WTC11 (cell line): ENCODE measurements around the gene RNF150. TPM values are rescaled to one million over a fixed set of nuclear protein-coding genes. Genes with fewer than 3 reads are reported as not detected.

Experiments used
- ATAC-seq: fragments of 200-7000 bp; cut with Tn5 transposase; 2 replicates; pipeline ENCODE4 v1.10.0; 2021; ENCODE audit warnings: mild to moderate bottlenecking, moderate library complexity
- CTCF ChIA-PET: fragments of 300-600 bp; sonication (Branson Sonifier 250); formaldehyde crosslinking; loops from one replicate; lab custom pipeline; 2021; ENCODE audit warnings: antibody characterized with exemption; lab: Charles Lee
- POLR2A ChIA-PET: fragments of 350-600 bp; sonication (Branson Sonifier 250); formaldehyde crosslinking; loops from one replicate; lab custom pipeline; 2021; ENCODE audit warnings: antibody characterized with exemption; lab: Charles Lee
- DNase-seq: peaks from one replicate; pipeline ENCODE4 v3.0.0; 2021; ENCODE audit warnings: low spot score
- H3K27ac Mint-ChIP-seq: 2 replicates; pipeline ENCODE4 v1.8.0; 2021; ENCODE audit warnings: mixed read lengths
- H3K27me3 Mint-ChIP-seq: 2 replicates; pipeline ENCODE4 v1.8.0; 2021; ENCODE audit warnings: low read depth, mild to moderate bottlenecking, moderate library complexity, mixed read lengths
- H3K36me3 Mint-ChIP-seq: 2 replicates; pipeline ENCODE4 v1.8.0; 2021; ENCODE audit warnings: mixed read lengths
- H3K4me1 Mint-ChIP-seq: 2 replicates; pipeline ENCODE4 v1.8.0; 2022; ENCODE audit warnings: mixed read lengths
- H3K4me3 Mint-ChIP-seq: 2 replicates; pipeline ENCODE4 v1.8.0; 2021; ENCODE audit warnings: mild to moderate bottlenecking, moderate library complexity, mixed read lengths
- H3K9me3 Mint-ChIP-seq: 2 replicates; pipeline ENCODE4 v1.8.0; 2021; ENCODE audit warnings: mixed read lengths
- ATF1 ChIP-seq: sonication (generic); formaldehyde crosslinking; IDR thresholded peaks from 2 replicates; pipeline ENCODE4 v1.8.1; 2023; ENCODE audit warnings: mild to moderate bottlenecking, moderate library complexity, missing genetic modification reagents
- EMX1 ChIP-seq: fragments of 250-450 bp; sonication (Bioruptor Pico); IDR thresholded peaks from 2 replicates; pipeline ENCODE4 v1.8.0; 2021; ENCODE audit warnings: mild to moderate bottlenecking
- FOXP1 ChIP-seq: sonication (generic); formaldehyde crosslinking; IDR thresholded peaks from 2 replicates; pipeline ENCODE4 v1.8.0; 2022; ENCODE audit warnings: missing genetic modification reagents, mild to moderate bottlenecking, moderate library complexity, borderline replicate concordance
- HMGA2 ChIP-seq: fragments of 250-450 bp; sonication (Bioruptor Pico); IDR thresholded peaks from 2 replicates; pipeline ENCODE4 v1.4.0; 2021; ENCODE audit warnings: mild to moderate bottlenecking, moderate library complexity
- IRF2 ChIP-seq: sonication (generic); formaldehyde crosslinking; IDR thresholded peaks from 2 replicates; pipeline ENCODE4 v1.8.0; 2022; ENCODE audit warnings: low read depth, missing genetic modification reagents, borderline replicate concordance
- KAT7 ChIP-seq: sonication (generic); formaldehyde crosslinking; IDR thresholded peaks from 2 replicates; pipeline ENCODE4 v1.8.1; 2023; ENCODE audit warnings: missing genetic modification reagents, mild to moderate bottlenecking, borderline replicate concordance
- NFATC4 ChIP-seq: fragments of 250-450 bp; sonication (Bioruptor Pico); IDR thresholded peaks from 2 replicates; pipeline ENCODE4 v1.9.0; 2021; ENCODE audit warnings: mild to moderate bottlenecking
- NFE2L1 ChIP-seq: sonication (generic); formaldehyde crosslinking; IDR thresholded peaks from 2 replicates; pipeline ENCODE4 v1.8.1; 2023; ENCODE audit warnings: missing genetic modification reagents
- NR2C2 ChIP-seq: sonication (generic); formaldehyde crosslinking; IDR thresholded peaks from 2 replicates; pipeline ENCODE4 v1.8.0; 2022; ENCODE audit warnings: mild to moderate bottlenecking, missing genetic modification reagents
- NR3C1 ChIP-seq: sonication (generic); formaldehyde crosslinking; conservative IDR thresholded peaks from 2 replicates; pipeline ENCODE4 v1.8.1; 2023; ENCODE audit warnings: low read depth, mild to moderate bottlenecking, missing genetic modification reagents
- SOX15 ChIP-seq: fragments of 250-450 bp; sonication (Bioruptor Pico); IDR thresholded peaks from 2 replicates; pipeline ENCODE4 v1.9.0; 2021; ENCODE audit warnings: mild to moderate bottlenecking
- SP1 ChIP-seq: sonication (generic); formaldehyde crosslinking; conservative IDR thresholded peaks from 2 replicates; pipeline ENCODE4 v1.8.1; 2022; ENCODE audit warnings: missing genetic modification reagents
- TCF7 ChIP-seq: sonication (generic); formaldehyde crosslinking; IDR thresholded peaks from 2 replicates; pipeline ENCODE4 v1.8.0; 2022; ENCODE audit warnings: mild to moderate bottlenecking, low read depth, missing genetic modification reagents, moderate library complexity
- ZNF121 ChIP-seq: sonication (generic); formaldehyde crosslinking; IDR thresholded peaks from 2 replicates; pipeline ENCODE4 v1.8.0; 2023; ENCODE audit warnings: missing genetic modification reagents
- ZNF138 ChIP-seq: sonication (generic); formaldehyde crosslinking; conservative IDR thresholded peaks from 2 replicates; pipeline ENCODE4 v1.8.1; 2022; ENCODE audit warnings: mild to moderate bottlenecking, moderate library complexity, missing genetic modification reagents
- ZNF263 ChIP-seq: sonication (generic); formaldehyde crosslinking; IDR thresholded peaks from 2 replicates; pipeline ENCODE4 v1.8.1; 2022; ENCODE audit warnings: low read depth, mild to moderate bottlenecking, moderate library complexity, missing genetic modification reagents
- ZNF416 ChIP-seq: fragments of 250-450 bp; sonication (Bioruptor Pico); IDR thresholded peaks from 2 replicates; pipeline ENCODE4 v1.9.0; 2021; ENCODE audit warnings: mild to moderate bottlenecking, inconsistent platforms
- total RNA-seq: library from RNA; stranded (reverse); gene quantifications from 3 replicates; pipeline ENCODE4 v1.2.3, GENCODE V29; 2021
- TF ChIP-seq, protein P1 (sequence below): sonication (generic); formaldehyde crosslinking; IDR thresholded peaks from 2 replicates; pipeline ENCODE4 v1.8.1; 2023; ENCODE audit warnings: mild to moderate bottlenecking, missing genetic modification reagents, moderate library complexity
- TF ChIP-seq, protein P2 (sequence below): sonication (generic); formaldehyde crosslinking; conservative IDR thresholded peaks from 2 replicates; pipeline ENCODE4 v1.8.1; 2022; ENCODE audit warnings: mild to moderate bottlenecking, missing genetic modification reagents
- TF ChIP-seq, protein P3 (sequence below): sonication (generic); formaldehyde crosslinking; IDR thresholded peaks from 2 replicates; pipeline ENCODE4 v1.8.0; 2023; ENCODE audit warnings: missing genetic modification reagents
- TF ChIP-seq, protein P4 (sequence below): sonication (generic); formaldehyde crosslinking; IDR thresholded peaks from 2 replicates; pipeline ENCODE4 v1.8.1; 2023; ENCODE audit warnings: mild to moderate bottlenecking, missing genetic modification reagents, moderate library complexity
- TF ChIP-seq, protein P5 (sequence below): sonication (generic); formaldehyde crosslinking; IDR thresholded peaks from 2 replicates; pipeline ENCODE4 v1.8.0; 2022; ENCODE audit warnings: mild to moderate bottlenecking, missing genetic modification reagents
- TF ChIP-seq, protein P6 (sequence below): sonication (generic); formaldehyde crosslinking; IDR thresholded peaks from 2 replicates; pipeline ENCODE4 v1.8.0; 2023; ENCODE audit warnings: mild to moderate bottlenecking, missing genetic modification reagents
- TF ChIP-seq, protein P7 (sequence below): sonication (generic); formaldehyde crosslinking; IDR thresholded peaks from 2 replicates; pipeline ENCODE4 v1.8.0; 2022; ENCODE audit warnings: mild to moderate bottlenecking, missing genetic modification reagents

The RNF150 gene
- total RNA-seq, 1 experiment from 2014 or later, result 5.9 TPM

DNA sequence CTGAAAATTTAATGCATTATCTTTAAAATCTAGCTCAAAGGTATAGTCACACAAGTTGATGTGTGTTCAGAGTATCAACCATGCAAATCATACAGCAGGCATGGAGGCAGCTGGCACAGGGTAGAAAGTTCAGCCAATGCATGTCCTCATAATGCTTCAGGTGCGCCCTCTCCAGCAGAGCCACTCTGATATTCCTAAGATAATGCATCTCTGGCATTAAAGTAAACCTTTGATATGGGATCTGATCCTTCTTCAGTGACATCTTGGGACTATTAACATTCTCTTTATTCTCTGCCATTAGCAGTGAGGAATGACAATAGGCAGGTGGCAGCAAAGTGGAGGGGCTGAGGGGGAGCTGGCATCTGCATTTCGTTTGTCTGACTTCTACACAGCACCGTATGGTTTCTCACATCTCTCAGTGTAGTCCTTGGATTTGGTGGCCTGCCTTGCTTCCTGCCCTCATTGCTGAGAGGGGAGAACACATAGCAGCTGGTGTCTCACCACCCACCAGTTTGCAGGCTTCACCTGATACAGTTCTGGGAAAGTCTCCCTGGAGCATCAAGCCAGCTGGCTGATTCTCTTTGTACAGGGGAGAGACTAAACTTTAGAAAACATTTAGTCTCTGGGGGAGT, 208.4 kb downstream of the RNF150 start:
- POLR2A ChIA-PET, result no interaction called here
- Mint-ChIP-seq H3K4me3 (no peak overlapping the region), H3K4me1 (peaks cover 19% of the 10 kb centered on the region)

DNA sequence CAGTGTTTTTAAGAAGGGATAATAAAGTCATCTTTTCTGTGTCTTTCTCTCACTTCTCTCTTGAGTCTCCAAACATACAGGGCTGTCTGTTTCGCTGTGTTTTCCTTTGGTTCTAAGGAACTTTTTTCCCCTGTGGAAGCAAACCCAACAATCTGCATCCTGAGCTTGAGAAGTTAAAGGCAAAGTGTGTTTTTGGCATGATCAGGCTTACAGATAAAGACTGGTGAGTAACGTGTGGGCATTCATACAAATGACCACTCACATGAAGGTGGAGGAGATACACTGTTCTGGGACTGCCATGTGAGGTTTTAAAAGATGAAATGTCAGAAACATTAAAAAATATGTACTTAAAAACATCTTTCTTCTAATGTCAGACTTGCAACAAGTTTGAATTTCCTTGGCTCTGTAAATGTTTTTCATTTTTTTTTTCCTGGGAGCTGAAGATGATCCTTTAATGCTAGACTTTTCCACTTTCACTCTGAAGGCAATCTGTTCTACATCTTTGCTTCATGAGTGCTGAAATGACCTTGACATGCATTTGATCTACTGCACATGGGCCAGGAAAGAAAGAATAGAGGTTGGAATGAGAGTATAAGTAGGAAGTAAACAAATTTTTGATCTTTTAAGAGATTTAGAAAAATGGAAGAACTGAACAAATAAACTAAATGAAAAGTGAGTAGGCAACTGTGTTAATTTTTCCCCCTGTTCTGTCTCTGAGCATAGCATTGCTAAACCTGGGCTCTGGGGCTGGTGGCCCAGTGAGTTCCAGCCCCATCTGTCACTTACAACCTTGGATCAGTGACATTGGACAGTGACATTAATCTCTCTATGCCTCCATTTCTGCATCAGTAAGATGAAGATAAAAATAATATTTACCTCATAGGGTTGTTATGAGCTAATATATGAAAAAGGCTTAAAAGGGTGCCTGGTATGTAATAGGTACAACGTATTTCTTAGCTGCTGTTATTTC, 226.0 kb downstream of the RNF150 start:
- ChIA-PET CTCF (no interaction called here), POLR2A (no interaction called here)
- Mint-ChIP-seq H3K4me1 (peaks cover 8% of the 10 kb centered on the region), H3K4me3 (no peak overlapping the region), H3K9me3 (peaks cover under 1% of the 10 kb centered on the region; the same call in 1 of the 2 replicates), H3K27me3 (no peaks in the 10 kb centered on the region), H3K36me3 (no peaks in the 10 kb centered on the region), H3K27ac (no peak overlapping the region)
- ATAC-seq (no peak), DNase-seq (no peak)
- TF ChIP-seq KAT7 (CRISPR knock-in tag) (no peak), ZNF263 (CRISPR knock-in tag) (no peak), NFE2L1 (no peak), TCF7 (CRISPR knock-in tag) (no peak), ZNF121 (CRISPR knock-in tag) (no peak), ATF1 (CRISPR knock-in tag) (no peak), NFATC4 (no peak)

More for the DNA sequence above, 208.4 kb downstream of the RNF150 start:
- Mint-ChIP-seq H3K27me3 (no peaks in the 10 kb centered on the region; the same call in 1 of the 2 replicates), H3K27ac (no peak overlapping the region), H3K9me3 (no peaks in the 10 kb centered on the region), H3K36me3 (no peaks in the 10 kb centered on the region)
- ATAC-seq (peak; percentile 88), DNase-seq (no peak)
- CTCF ChIA-PET, result interaction anchor here (1.2 kb wide), 2 partner anchors 208 to 224 kb away, joined by 3 to 5 read pairs; partner anchors contain the start of gene RNF150
- no peak for TF ChIP-seq EMX1 (CRISPR knock-in tag)
- TF ChIP-seq NR3C1 (CRISPR knock-in tag), result no peak
- TF ChIP-seq IRF2 (CRISPR knock-in tag), result no peak
- no peak for TF ChIP-seq HMGA2
- TF ChIP-seq, protein P1, sequence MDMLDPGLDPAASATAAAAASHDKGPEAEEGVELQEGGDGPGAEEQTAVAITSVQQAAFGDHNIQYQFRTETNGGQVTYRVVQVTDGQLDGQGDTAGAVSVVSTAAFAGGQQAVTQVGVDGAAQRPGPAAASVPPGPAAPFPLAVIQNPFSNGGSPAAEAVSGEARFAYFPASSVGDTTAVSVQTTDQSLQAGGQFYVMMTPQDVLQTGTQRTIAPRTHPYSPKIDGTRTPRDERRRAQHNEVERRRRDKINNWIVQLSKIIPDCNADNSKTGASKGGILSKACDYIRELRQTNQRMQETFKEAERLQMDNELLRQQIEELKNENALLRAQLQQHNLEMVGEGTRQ (CRISPR knock-in tag), result no peak
- no peak for TF ChIP-seq ZNF138 (CRISPR knock-in tag)
- TF ChIP-seq, protein P2, sequence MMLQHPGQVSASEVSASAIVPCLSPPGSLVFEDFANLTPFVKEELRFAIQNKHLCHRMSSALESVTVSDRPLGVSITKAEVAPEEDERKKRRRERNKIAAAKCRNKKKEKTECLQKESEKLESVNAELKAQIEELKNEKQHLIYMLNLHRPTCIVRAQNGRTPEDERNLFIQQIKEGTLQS (CRISPR knock-in tag), result no peak
- no peak for TF ChIP-seq SOX15 (CRISPR knock-in tag)
- TF ChIP-seq, protein P3, sequence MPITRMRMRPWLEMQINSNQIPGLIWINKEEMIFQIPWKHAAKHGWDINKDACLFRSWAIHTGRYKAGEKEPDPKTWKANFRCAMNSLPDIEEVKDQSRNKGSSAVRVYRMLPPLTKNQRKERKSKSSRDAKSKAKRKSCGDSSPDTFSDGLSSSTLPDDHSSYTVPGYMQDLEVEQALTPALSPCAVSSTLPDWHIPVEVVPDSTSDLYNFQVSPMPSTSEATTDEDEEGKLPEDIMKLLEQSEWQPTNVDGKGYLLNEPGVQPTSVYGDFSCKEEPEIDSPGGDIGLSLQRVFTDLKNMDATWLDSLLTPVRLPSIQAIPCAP (CRISPR knock-in tag), result no peak
- TF ChIP-seq, protein P4, sequence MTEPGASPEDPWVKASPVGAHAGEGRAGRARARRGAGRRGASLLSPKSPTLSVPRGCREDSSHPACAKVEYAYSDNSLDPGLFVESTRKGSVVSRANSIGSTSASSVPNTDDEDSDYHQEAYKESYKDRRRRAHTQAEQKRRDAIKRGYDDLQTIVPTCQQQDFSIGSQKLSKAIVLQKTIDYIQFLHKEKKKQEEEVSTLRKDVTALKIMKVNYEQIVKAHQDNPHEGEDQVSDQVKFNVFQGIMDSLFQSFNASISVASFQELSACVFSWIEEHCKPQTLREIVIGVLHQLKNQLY (CRISPR knock-in tag), result no peak
- no peak for TF ChIP-seq NR2C2 (CRISPR knock-in tag)
- TF ChIP-seq, protein P5, sequence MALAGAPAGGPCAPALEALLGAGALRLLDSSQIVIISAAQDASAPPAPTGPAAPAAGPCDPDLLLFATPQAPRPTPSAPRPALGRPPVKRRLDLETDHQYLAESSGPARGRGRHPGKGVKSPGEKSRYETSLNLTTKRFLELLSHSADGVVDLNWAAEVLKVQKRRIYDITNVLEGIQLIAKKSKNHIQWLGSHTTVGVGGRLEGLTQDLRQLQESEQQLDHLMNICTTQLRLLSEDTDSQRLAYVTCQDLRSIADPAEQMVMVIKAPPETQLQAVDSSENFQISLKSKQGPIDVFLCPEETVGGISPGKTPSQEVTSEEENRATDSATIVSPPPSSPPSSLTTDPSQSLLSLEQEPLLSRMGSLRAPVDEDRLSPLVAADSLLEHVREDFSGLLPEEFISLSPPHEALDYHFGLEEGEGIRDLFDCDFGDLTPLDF (CRISPR knock-in tag), result no peak
- no peak for TF ChIP-seq ATF1 (CRISPR knock-in tag)
- TF ChIP-seq, protein P6, sequence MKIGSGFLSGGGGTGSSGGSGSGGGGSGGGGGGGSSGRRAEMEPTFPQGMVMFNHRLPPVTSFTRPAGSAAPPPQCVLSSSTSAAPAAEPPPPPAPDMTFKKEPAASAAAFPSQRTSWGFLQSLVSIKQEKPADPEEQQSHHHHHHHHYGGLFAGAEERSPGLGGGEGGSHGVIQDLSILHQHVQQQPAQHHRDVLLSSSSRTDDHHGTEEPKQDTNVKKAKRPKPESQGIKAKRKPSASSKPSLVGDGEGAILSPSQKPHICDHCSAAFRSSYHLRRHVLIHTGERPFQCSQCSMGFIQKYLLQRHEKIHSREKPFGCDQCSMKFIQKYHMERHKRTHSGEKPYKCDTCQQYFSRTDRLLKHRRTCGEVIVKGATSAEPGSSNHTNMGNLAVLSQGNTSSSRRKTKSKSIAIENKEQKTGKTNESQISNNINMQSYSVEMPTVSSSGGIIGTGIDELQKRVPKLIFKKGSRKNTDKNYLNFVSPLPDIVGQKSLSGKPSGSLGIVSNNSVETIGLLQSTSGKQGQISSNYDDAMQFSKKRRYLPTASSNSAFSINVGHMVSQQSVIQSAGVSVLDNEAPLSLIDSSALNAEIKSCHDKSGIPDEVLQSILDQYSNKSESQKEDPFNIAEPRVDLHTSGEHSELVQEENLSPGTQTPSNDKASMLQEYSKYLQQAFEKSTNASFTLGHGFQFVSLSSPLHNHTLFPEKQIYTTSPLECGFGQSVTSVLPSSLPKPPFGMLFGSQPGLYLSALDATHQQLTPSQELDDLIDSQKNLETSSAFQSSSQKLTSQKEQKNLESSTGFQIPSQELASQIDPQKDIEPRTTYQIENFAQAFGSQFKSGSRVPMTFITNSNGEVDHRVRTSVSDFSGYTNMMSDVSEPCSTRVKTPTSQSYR (CRISPR knock-in tag), result no peak
- TF ChIP-seq FOXP1 (CRISPR knock-in tag), result no peak
- no peak for TF ChIP-seq ZNF416 (CRISPR knock-in tag)
- TF ChIP-seq, protein P7, sequence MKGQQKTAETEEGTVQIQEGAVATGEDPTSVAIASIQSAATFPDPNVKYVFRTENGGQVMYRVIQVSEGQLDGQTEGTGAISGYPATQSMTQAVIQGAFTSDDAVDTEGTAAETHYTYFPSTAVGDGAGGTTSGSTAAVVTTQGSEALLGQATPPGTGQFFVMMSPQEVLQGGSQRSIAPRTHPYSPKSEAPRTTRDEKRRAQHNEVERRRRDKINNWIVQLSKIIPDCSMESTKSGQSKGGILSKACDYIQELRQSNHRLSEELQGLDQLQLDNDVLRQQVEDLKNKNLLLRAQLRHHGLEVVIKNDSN, result no peak
- no peak for TF ChIP-seq SP1 (CRISPR knock-in tag)
